UCSD-AML1 (cell line): ENCODE data around the gene APLNR.
"Not testable (repeated sequence)": the region's sequence is repeated elsewhere in the genome, so short reads cannot be mapped to it uniquely, and the experiment has no call there.

Experiments
- DNase-seq: peaks from one replicate; lab custom pipeline; 2025; ENCODE audit not compliant: unreplicated experiment; lab: John Stamatoyannopoulos, UW

The APLNR gene

GRCh38 chr11:57237204-57237681 is at the start of gene APLNR:
TSS of gene APLNR (minus strand) at chr11:57237250. CDS start at chr11:57237004, 246 bp downstream.
- DNase-seq = peak; percentile 50

- no peak for DNase-seq
Observed at GRCh38 chr11:57283231-57283990, 46.4 kb upstream of the APLNR start.

GRCh38 chr11:57281546-57281945 is 44.5 kb upstream of the APLNR start:
- DNase-seq = not testable (repeated sequence)

GRCh38 chr11:57279116-57279515 is 42.1 kb upstream of the APLNR start:
- no peak for DNase-seq

GRCh38 chr11:57278721-57279095 is 41.7 kb upstream of the APLNR start:
- no peak for DNase-seq

GRCh38 chr11:57277845-57278720 is 41.0 kb upstream of the APLNR start:
- peak; percentile 36 for DNase-seq

GRCh38 chr11:57276971-57277675 is 40.1 kb upstream of the APLNR start:
- DNase-seq = no peak

GRCh38 chr11:57276169-57276970 is 39.3 kb upstream of the APLNR start:
- no peak for DNase-seq

GRCh38 chr11:57275582-57275981 is 38.5 kb upstream of the APLNR start:
- no peak for DNase-seq

- DNase-seq = no peak
Observed at GRCh38 chr11:57274904-57275498, 38.0 kb upstream of the APLNR start.

GRCh38 chr11:57273448-57274058 is 36.5 kb upstream of the APLNR start:
- no peak for DNase-seq

- no peak for DNase-seq
Observed at GRCh38 chr11:57269571-57270021, 32.5 kb upstream of the APLNR start.

- no peak for DNase-seq
Observed at GRCh38 chr11:57266157-57266556, 29.1 kb upstream of the APLNR start.

GRCh38 chr11:57263351-57263750 is 26.3 kb upstream of the APLNR start:
- no peak for DNase-seq

GRCh38 chr11:57262157-57262556 is 25.1 kb upstream of the APLNR start:
- no peak for DNase-seq

GRCh38 chr11:57260937-57261783 is 24.1 kb upstream of the APLNR start:
- no peak for DNase-seq

- no peak for DNase-seq
Observed at GRCh38 chr11:57256119-57256518, 19.1 kb upstream of the APLNR start.

GRCh38 chr11:57255618-57256017 is 18.6 kb upstream of the APLNR start:
- DNase-seq = no peak

- no peak for DNase-seq
Observed at GRCh38 chr11:57254631-57255030, 17.6 kb upstream of the APLNR start.
